ENCODE measurements around the gene CFAP141.
"Not testable (repeated sequence)": the region's sequence is repeated elsewhere in the genome, so short reads cannot be mapped to it uniquely, and the experiment has no call there.

Gene CFAP141

DNA sequence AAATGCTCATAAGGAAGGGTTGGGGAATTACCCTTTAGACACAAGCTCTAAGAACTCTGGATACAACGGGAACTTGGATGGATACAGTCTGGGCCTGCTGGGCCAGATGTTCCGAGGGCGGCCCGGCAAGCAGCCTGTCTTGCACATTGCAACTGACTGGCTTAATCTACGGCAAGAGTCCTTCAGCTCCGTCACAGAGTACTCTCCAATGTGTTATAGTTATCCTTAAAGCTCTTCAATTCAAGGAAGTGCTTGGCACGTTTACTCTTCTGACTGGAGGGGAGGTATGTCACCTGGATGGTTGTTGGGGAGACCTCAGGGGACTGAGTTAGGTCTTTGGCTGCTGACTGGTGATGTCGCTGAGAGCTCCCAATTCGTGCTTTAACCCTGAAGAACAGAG is 1.1 kb upstream of the CFAP141 start:
- DNase-seq, result no peak

DNA sequence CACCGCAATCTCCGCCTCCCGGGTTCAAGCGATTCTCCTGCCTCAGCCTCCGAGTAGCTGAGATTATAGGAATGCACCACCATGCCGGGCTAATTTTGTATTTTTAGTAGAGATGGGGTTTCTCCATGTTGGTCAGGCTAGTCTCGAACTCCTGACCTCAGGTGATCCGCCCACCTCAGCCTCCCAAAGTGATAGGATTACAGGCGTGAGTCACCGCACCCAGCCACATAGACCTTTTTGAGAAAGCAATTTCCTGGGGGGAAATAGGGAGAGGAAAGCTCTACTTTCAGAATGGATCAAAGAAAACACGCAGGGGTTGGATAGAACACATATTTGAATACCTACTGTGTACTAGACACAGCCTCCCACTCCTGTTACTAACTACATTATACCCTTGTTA is 355 bp downstream of the CFAP141 start:
- not testable (repeated sequence) for DNase-seq

DNA sequence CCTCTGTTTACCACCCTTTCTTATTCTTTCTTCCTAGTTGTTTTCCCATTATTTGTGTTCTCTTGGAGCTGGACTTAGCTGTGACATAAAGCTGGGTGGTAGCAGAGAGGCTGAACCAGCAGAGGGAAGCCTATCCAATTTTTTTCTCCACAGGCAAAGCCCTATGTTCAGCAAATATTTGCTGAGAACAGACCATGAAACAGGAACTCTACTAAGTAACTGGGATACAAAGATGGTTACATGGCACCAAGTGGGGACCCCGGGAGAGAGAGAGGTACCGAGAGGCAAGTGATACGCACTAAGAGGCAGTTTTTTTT is 6.6 kb downstream of the CFAP141 start:
- DNase-seq, result no peak

DNA sequence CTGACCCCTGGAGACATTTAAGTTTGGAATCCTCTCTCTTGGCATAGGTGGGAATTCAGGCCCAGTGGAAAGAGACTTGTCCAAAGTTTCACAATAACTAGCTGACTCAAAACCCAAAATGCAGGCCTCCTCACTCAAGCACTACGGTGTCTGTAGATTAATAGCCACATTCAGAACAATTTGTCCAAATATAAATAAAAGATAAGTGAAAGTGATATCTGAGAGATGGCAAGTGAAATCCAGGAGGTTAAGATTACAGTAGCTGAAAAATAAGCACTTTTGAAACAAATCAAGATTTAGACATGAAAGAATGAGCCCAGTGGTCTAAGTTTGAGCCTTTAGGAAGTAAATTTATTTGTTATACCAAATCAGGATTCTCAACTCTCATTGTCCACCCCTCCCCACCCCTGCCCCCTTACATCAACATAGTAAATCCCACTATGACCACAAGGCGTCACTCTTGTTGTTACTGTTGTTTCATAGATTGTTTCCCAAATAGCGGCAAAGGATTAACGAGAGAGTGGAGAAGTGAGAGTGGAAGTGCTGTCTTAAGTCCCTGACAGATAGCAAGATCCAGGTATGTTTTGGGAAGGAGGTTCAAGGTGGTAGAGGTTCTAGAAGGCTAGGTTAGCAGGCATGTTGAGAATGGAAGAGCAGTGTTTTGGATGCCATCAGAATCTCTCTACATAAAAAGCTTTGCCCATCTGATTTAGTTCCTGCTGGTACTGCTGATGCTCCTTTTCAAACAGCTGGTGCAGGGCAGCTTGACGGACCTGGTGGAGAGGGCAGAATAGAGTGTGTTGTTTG is 7.2 kb downstream of the CFAP141 start:
- peak in 2 of 4 experiments; percentile 2 for DNase-seq

DNA sequence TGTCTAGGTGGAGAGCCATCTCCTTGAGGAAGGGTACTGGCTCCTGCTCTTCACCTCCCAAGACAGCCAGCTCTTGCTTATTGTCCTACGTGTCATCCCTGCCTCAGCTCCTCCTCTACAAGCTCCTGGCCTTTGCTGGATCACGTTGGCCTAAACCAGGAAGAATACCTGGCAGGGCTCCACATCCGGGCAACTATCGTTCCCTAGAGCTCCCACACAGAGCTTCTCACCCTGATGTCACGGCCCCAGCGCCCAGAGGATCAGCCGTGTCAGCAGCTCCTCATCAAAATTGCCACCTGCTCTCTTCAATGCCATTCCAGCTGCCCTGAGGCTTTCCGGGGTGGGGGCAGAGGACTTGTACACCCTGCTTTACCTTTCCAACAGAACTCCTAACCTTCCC is 12.3 kb downstream of the CFAP141 start:
- DNase-seq, result no peak

DNA sequence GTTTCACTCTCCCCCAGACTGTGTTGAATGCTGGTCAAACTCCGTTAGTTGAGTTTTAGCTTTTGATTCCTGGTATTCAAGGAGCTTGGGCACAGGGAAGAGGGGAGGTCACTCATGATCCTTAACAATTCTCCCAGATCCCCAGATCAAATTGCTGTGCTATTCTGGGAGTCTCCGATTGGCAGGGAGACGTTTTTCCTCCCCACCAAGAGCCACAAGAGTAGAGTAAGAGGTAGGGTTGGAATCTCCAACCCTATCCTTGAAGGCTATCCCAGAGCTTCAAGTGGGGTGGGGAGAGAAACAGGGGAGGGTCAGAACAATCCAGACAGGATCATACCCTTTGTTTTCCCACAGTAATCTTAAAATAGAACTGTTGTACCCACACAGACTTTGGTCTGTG is 13.7 kb downstream of the CFAP141 start:
- no peak for DNase-seq

DNA sequence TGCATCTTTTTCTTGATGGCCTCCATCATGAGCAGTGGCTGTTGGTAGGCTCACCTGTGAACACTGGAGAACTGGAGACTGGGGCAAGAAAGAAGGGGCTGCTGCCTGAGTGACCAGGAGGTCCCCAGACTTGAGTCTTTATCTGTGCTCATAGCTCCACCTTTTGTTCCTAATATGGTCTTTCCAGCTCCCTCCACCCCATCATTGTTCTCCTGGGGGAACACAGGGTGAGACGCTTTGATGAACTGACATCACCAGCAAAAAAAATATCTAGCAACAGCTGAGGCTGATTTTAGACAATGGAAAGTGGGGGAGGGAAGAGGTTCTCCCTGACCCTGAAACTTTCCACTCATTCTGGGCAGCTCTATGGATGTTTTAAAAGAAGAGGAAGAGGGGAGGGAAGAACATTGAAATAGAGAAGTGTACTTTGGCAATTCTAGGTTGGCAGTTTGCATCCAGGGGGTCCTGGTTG is 14.1 kb downstream of the CFAP141 start, which contains the start of gene TPM3:
Gene TPM3, minus strand, starts transcription at position 111 of the 472 bp plus-strand sequence. Its CDS starts 82 bp downstream, at position 29.
- DNase-seq, result no peak

DNA sequence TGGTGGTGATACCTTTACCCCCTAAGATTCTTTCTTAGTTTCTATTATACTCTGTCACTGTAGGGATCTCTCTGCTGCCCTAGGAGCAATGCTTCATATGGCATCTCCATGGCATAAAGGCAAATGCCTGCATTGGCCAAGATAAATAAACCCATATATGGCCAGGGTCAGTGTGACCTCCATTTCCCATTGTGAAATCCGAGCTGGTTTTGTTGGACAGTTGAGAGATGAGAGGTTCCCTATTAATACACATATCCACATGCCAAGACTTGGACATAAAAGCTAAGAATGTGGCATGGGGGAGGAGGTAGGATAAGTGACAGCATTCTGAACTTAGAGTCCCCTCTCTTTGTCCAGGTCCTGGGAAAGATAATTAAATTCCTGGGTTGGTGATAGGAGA is 15.6 kb downstream of the CFAP141 start:
- no peak for DNase-seq

DNA sequence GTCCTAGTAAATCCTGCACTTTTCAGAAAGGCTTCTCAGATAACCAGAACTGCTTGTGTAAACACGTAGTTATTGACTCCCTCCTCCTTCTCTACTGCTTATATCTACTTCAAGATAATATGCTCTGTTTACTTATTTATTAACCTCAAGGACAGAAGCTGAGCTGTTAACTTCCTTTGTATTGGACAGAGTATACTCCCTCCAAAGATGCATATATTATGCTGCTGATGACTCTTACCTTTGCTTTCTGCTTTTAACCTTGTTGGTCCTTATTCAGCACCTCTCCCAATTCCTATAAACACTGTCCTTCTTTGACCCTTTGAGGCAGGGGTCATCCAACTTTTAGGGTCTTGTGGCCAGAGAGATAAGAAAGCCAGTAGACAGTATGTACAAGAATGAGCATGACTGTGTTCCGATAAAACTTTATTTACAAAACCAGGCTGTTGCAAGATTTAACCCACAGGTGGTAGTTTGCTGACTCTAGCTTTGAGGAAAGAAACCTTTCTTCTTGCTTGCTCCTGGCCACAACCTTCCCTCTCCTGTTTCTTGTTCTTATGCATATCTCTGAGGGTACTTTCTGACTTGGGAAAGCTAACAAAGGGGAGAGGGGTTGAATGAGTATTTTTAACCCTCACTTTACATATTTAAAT is 19.2 kb downstream of the CFAP141 start:
- no peak for DNase-seq

DNA sequence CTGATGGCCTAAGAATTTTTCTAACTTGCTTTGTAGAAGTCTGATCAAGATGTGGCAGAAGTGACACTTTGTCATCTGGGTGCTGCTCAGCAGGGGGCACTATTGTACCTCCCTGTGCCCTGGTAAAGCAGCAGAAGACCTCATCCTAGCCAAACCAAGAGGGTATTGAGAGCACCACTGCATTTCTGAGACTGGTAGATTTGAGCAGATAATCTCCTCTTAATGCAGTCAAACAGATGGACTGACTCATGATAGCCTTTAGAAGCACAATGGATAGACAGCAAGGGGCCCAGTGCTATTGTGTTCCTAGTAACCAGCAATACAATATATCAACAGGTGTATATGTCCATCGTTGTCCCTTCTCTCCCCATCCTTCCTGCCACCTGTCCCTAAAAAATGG is 20.0 kb downstream of the CFAP141 start:
- DNase-seq, result peak; percentile 11 to 44 (median 19)

DNA sequence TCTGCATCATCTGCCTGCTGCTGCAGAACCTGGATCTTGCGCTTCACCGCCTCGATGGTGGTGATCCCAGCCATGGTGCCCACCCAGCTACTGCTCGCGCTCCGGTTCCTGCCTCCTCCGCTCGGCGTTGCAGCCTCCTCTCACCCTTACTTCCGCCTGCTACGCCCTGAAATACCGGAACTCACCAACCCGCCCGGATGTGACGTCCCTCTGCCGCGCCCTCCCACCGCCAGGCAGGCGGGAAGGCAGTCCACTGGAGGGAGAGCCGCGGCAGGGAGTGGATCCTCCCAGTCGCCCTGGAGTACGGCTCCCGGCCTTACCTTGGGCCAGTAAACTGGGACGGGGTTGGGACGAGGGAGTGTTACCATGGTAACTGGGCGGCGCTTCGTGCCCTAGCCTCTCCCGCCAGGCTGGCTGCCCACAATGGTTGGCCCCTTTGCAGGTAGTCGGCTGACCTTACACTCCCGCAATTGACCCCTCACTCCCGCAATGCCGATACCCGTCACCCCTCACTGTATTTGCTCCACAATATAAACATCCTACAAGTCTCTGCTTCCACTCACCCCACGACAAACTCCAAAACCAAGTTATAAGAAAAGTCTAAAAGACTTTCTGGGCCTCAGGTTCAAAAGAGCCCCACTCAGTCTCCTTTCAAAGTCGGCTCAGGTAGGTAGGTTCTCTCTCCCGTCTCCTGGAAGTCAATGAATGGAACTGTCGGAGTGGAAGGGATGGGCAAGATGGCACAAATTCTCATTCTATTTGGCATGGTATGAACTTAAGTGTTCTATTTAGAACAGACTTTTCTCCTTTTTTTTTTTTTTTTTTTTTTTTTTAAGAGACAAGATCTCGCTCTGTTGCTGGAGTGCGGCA is 22.9 kb downstream of the CFAP141 start:
- DNase-seq, result peak; percentile 82 to 90 (median 88)

DNA sequence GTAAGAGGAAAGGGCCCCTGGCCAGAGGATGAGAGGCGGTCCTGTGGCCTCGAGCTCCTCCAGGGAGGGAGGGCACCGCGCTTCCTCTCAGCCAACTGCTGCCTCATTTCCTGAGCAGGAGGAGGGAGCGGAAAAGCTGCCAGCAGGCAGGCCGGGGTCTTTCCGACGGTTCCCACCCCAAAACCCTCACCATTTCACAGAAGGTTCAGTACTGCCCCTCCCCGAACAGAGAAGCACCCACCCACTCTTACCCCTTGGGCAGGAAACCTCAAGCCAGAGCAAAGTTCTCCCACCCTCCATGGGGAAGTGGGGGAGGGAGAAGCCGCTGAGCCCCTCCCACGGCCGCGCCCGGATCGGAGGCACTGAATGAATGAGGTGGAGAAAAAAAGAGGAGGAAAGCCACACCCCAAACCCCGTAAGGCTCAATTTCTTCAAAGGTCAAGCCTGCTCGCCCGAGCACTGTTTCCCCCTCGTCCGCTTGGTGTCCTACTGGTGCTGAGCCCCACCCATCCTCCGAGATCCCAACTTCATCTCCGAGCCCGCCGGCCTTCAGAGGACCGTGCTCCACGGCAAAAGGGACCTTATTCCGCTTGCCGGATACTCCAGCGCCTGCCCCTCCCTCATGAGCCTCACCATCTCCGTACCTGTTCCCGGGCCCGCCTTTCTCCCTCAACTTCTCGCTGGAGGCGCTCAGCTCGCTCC is 23.6 kb downstream of the CFAP141 start:
- DNase-seq, result peak; percentile 18 to 36 (median 28)

DNA sequence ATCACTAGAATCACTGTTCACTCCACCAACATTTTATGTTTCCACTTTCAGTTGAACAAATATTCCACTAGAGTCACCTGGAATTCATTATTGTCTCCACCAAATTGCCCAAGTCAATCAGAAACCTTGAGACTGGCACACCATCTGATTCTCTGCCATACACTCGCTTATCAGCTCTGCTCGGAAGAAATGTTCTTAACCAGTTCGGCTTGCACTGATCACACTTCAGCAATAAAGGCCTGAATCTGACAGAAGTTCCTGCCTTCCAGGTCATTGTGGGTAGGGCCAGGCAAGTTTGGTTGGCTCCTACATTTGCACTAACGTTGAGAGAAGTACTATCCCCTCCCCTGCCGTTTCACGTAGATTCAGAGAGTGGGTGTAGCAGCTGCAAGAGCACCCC is 24.2 kb downstream of the CFAP141 start:
- DNase-seq, result no peak

DNA sequence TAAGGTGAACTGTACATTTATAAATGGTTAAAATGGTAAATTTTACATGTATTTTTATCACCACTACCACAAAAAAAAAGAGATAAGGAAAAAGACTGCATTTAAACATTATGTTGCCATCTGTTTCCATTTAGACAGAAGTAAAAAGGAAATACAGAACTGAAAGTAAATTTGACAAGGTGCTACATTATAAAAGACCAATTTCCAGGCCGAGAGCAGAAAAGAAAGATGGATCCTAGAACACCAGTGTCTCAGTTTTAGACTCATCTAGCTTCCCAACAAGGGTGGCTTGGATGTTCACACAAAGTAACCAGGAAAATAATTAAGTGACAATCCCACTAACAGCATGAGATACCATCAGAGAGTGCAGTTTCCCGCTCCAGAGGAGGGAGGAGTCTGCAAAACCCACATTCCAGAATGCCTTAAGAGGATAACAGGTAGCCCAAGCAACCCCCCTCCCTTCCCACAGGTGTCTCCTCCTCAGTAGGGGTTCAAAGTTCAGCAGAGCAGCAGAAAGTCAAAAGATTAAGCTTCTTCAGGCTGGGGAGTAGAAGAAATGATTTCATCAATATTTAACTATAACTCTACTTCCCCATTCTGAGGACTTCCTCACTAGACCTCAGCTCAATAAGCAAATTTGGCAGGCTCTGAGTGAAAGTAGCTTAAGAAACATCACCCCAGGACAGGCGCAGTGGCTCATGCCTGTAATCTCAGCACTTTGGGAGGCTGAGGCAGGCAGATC is 26.0 kb downstream of the CFAP141 start:
- no peak for DNase-seq

DNA sequence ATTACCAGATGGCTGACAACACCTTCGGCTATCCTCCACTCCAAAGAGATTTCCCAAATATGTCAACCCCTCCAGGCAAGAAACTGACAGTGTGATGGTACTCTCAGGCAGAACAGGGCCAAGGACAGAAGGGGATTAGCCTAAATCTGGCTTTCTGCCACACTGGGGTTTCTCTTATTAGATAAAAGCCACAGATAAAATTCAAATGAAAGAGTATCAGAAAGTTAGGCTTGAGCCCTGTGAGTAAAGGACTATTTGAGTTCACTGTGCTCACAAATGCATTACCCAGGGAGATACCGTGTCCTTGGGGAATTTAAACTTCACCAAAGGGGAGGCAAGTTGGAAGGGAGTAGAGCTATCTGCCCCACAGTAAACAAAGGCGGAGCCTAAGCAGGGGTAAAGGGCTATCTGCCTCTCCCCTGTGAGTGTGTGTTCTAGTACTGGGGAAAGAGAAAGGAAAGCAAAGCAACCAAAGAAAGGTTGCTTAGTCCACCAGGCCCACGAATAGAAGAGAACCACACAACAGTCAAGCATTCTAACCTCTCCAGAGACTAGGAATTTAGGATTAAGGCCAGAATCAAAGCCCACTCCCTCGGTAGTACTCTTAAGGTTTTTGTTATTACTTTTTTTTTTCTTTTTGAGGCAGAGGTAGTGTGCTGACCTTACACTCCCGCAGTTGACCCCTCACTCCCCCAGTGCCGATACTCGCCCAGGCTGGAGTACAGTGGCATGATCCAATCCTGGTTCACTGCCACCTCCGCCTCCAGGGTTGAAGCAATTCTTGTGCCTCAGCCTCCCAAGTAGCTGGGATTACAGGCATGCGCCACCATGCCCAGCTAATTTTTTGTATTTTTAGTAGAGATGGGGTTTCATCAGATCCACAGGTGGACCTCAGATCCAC is 27.0 kb downstream of the CFAP141 start:
- no peak for DNase-seq

DNA sequence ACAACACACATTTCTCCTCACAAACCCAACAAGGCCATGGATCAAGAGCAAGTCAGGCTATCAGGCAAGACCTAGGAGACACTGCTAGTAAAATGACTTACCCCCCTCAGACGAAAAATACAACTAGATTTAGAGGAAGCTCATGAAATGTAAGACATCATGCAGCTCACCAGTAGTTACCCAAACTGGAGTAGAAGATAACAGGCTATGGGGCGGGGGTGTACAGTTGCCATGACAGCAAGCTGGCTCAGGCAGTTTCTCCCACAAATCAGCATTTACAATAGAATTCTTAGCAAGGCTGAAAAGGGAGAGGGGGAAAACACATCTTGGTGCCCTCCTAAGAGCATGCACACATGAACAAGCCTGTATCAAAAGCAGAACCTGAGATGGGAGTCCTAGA is 28.1 kb downstream of the CFAP141 start:
- no peak for DNase-seq

DNA sequence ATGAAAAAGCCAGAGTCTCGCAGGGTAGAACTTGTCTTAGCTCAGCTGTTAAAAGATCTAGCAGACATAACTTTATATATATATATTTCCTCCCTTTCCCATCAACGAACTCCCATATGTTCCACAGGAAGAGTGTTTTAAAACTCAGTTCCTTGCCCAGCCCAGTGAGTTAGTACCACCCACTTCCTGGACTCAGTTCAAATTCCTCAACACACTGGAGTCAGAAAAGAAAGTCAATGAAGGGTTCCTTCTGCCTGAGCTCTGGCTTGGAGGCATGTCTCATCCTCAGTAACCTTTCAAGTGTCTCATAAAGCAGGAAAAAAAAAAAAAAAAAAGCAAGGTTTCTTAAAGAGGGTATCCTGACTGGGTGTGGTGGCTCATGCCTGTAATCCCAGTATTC is 29.8 kb downstream of the CFAP141 start:
- no peak for DNase-seq

DNA sequence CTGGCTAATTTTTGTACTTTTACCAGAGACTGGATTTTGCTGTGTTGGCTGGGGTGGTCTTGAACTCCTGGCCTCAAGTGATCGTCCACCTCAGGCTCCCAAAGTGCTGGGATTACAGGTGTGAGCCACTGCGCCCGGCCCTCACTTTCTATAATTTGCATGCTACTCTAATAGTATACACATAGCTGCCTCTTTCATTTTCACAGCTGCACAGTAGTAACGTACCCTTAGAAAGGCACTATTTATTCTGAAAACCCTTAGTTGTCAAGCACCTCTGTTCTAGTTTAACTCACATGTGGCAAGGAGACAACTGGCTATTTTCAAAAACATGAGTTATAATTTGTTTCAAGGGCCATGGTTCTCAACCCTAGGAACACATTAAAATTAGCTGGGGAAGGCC is 31.5 kb downstream of the CFAP141 start:
- no peak for DNase-seq

DNA sequence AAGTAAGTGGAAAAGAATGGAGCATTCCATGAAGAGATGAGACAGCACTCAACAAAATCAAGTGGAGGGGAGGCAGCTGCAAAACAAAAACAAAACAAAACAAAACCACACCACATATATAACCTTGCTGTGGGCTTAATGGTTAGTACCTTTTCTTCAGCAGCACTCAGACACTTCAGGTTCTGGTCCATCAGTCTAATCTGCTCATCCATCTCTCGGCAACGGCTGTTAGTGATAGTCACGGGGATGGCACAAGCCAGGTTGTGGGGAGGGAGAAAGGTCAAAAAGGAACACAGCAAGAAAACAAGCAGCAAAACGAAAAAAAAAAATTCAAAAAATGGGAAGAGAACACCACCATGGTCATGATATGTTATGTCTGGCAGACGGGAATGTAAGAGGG is 34.3 kb downstream of the CFAP141 start:
- DNase-seq, result no peak

DNA sequence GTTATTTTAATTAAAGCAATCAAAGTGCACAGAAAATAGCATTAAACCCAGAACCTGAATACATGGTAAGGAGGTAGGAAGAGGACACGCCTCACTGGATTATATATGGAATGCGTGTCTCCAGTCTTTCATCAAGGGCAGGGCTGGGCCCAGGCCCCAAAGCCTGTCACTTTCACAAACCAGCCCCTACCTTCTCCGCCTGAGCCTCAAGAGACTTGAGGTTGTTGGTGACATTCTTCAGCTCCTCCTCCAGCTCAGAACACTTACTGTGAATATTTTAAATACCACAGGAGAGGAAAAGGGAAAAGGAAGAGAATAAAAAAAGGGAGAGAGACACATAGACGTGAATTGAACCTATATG is 34.9 kb downstream of the CFAP141 start:
- DNase-seq, result no peak

Data from activated CD4-positive, CD25-positive, alpha-beta regulatory T cell (primary cell).